ENCODE measurements around the gene KY.

KY gene

GRCh38 chr3:134672571-134672970, 21.7 kb upstream of the KY start:
- no peak for DNase-seq

DNA sequence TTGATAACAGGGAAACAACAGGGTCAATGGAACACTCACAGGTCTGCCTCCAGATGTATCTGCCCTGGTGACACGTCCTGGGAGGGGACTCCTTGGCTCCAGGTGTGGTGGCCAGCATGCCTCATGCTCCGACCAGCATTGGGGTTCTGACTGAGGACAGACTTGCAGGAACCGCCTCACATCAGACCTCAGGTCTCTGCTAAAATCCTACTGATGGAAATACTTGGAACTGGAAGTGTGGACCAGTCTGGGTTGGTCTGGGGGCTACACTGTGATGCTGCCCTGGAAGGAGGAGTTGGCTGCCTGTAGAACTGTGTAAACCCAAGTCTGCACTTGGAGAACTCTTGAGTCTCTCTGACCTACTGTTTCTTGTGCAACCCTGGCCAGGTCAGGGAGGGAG, 17.1 kb upstream of the KY start:
- no peak for DNase-seq

- no peak for DNase-seq
Observed at GRCh38 chr3:134667406-134667805, 16.6 kb upstream of the KY start.

DNA sequence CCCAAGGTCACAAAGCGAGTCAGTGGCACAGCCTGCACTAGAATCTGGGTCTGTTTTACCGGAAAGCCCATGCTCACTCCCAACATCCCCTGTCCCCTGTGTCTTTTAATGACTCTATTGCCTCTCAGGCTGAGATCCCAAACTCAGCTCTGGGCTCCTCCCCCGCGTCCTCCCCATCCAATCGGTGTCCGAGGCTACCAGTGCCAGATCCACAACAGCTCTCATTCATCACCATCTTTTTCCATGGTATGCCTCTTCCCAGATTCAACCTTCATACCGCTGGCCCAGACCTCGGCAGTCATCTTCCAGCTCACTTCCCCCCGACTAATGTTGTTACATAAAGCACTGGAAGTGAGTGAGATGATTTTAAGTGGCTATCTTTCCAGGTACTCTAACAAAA, 16.1 kb upstream of the KY start:
- no peak for DNase-seq

GRCh38 chr3:134666466-134666865, 15.6 kb upstream of the KY start:
- DNase-seq = peak; percentile 59

GRCh38 chr3:134666052-134666451, 15.2 kb upstream of the KY start:
- no peak for DNase-seq

- no peak for DNase-seq
Observed at GRCh38 chr3:134665243-134665642, 14.4 kb upstream of the KY start.

DNA sequence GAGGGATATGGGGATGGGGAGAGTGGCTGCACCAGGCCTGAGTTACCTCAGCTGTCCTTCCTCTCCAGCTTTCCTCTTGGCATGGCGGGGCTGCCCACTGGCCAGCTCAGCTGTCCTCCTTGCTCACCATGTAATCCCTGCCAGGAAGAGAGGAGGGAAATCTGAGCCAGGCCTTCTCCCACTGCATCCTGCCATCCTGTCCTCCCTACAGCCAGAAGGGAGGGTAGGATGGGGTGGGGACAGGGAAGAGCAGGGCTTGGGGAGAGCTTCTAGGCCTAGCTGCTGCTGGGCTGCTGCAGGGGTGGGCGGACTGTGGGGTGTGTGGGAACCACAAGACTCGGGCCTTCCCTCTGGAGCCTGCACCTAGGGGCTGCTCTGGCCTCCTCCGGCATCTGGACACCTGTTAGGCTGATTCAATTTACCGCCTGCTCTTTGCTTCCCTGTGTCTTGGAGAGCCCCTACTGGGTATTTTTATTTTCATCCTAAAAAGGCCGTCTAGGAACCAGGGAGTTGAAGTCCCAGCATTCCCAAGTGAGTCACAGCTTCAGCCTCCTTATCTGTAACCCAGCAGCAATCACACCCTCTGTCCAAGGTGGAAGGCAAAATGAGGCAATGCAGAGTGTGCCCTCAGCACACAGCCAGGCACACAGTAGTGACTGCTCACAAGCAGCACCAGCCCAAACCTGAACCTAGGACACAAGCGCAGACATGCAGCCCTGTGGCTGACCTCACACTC, 13.1 kb upstream of the KY start:
- DNase-seq = peak; percentile 51

DNA sequence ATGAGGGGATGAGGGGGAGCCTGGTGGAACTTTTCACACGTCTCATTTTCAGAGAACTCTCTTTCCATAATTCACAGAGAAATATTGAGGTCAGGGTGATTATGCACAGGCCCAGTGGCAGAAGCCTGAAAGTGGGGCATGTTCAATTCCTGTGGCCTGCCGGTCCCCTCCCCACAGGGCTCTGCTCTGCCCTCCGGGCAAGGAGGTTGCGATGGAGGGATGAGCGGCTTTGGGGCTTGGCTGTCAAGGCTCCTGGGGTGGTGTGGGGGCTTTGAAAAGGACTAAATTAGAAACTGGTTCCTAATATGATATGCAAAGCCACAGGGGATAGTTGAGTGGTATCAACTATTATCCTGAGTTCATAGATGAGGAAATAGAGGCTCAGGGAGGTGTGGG, 9.2 kb upstream of the KY start:
- no peak for DNase-seq

DNA sequence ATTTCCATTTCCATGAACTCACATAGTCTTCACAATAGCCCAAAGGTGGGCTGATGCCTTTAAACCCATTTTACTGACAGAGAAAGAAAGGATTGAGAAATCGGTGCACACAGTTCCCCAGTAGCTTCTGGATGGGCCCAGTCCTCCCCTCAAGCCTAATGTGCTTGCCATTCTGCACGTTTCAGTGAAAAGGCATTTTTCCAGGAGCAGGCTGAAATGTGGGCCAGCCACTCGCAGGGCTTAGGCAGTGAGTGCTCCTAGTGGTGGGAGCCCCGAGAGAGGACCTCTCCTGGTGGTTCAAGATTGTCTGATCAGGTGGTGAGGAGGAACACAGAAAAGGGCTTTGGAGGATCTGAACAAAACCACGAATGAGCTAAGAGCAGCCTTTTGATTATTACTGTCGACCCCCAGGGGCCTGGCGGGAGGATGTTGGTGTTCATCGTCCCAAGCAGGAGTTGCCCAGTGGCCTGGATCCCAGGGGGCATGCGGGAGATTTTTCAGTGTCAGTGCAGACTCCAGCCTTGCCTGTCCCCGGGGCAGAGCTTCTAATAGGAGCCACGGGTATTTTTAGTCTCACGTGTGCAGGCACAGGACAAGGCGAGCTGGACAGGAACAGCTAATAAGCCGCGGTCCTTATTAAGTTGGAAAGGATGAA, 8.7 kb upstream of the KY start:
- no peak for DNase-seq

DNA sequence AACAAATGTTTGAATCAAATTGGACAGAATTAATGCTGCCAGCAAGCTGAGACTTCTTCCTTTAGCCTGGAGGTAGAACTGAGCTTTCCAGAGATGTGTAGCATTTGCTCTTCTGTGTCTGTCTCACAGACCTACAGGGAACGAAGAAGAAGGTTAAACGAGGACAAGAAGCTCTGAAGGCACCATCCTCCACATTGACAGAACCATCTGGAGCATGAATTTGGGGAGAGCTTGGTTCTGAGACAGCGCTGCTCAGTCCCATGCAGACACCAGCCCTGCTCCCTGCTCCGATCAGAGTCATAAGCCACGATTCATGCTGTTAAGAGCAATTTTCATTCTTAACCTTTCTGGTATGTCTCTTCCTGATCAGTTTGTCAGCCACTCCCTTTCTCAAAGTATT, 7.7 kb upstream of the KY start:
- DNase-seq = no peak

GRCh38 chr3:134656211-134656800, 5.5 kb upstream of the KY start:
- DNase-seq = no peak

DNA sequence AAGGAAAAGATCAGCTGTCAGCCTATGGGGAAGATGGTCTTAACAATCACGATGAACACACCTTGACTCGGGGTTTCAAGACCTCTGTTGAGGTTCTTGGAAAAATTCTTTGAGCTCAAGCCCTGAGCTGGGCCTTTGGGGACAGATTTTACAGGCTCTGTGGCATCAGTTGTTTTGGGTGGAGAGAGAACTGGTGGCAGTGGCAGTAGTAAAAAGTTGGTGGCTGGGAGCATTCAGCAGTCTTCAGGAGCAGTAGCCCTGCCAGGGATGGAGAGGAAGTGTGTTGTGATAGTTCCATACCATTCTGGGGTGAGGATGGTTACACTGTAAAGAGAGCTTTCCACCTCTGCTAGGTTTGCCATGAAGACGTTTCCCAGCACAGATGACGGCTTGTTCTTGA, 4.9 kb upstream of the KY start:
- no peak for DNase-seq

GRCh38 chr3:134654031-134654430, 3.2 kb upstream of the KY start:
- no peak for DNase-seq

DNA sequence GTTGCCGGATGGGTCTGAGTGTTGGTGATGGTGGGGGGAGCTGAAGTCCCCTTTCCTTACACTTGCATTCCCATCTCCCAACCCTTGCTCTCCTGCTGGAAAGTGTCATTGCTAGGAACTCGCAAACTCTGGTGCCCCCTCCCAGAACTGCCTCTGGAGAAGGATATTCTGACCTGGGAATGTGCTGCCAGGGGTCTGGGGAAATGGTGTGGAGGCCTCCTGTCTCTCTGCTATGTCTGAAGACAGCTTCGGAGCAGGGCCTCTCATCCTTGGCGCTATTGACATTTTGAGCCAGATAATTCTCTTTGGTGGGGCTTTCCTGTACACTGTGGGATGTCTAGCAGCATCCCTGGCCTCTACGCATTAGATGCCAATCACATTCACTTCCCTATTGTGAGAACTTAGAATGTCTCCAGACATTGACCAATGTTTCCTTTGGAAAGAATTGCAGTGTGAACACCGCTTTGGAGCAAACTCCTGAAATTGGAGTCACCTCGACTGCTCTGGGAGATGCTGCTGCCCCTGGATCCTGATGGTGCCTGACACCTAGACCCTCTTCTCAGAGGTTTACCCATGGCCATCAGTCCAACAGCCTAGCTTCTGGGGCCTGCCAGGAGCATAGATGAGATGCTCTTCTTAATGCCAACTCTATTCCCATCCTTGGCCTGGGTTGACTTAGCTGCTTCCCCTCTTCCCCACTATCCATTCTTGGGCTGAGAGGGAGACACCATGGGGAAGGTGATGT, 2.2 kb upstream of the KY start:
- no peak for DNase-seq

- DNase-seq = peak; percentile 87
Observed at GRCh38 chr3:134652409-134652831, 1.6 kb upstream of the KY start.

- DNase-seq = peak; percentile 52
Observed at GRCh38 chr3:134651347-134652041, 672 bp upstream of the KY start.

GRCh38 chr3:134649106-134649705, 1.6 kb downstream of the KY start:
- no peak for DNase-seq

DNA sequence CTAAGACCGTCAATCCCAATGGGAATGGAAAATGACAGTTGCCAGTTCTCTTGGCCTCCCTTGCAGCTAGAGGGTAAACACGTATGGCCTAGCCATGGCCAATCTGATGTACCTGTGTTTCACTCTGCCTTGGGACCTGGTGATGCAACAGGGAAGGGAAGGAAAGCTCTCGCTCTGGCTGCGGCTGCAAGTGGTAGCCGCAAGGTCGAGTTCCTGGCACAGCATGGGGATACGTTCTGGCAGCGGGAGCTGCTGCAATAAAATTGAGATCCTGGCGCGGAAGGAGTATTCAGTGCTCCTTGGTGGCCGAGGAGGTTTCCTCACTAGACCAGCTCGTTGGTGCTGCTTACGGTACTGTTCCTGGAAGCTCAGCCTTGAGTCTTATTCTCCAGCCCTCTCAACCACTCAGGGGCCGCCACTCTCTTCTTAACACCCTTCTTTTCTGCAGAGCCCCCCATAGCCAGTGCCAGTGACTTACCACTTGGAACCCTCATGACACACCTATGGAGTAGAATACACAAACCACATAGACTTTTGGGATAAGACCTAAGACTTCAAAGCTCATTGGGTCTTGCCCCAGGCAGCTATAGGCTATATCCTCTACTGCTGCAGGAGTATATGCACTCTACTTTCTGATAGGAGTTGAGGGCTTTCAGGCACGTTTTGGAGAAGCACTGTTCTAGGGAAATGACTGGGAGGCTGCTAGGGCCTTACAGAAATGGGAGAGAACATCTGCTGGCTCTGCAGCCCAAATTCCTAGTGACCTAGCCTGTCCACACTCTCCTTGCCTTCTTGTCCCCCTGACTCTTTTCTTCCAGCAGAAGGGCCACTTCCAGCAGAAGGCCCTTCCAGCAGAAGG, 2.7 kb downstream of the KY start:
- no peak for DNase-seq

DNA sequence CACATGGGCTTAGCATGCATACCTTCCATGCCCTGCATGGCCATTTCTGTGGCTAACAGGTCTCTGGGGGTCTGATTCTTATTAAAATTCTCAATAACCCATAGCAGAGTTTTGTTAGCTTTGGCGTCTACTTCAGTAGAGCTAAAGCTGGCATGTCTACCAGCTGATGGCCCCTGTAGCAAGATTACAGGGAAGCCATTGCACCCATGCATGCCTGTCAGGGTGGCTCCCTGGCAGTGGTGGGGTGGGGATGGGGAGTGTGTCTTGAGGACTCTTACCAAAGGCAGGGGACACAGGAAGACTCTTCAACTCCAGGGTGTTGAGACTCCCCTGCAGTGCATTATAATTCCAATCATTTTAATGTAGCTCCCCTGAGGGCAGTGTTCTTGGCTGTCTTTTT, 4.7 kb downstream of the KY start:
- no peak for DNase-seq

GRCh38 chr3:134645515-134645914, 5.3 kb downstream of the KY start:
- no peak for DNase-seq

All from fibroblast of skin of right biceps (primary cell).